Endothelial cell (in vitro differentiated cells): ENCODE measurements around the gene LYST. TPM values are rescaled to one million over a fixed set of nuclear protein-coding genes. Genes with fewer than 3 reads are reported as not detected.

ENCODE experiments used
- DNase-seq: peaks from one replicate; pipeline ENCODE4 v3.0.0; 2021; ENCODE audit warnings: low spot score
- H3K27ac Mint-ChIP-seq: one replicate; pipeline ENCODE4 v1.8.0; 2021; ENCODE audit warnings: mixed read lengths, inconsistent platforms; ENCODE audit not compliant: unreplicated experiment
- H3K27me3 Mint-ChIP-seq: one replicate; pipeline ENCODE4 v1.8.0; 2021; ENCODE audit warnings: mild to moderate bottlenecking, moderate library complexity, mixed read lengths, inconsistent platforms; ENCODE audit not compliant: unreplicated experiment
- H3K36me3 Mint-ChIP-seq: one replicate; pipeline ENCODE4 v1.8.0; 2021; ENCODE audit warnings: mild to moderate bottlenecking, low read depth, mixed read lengths, inconsistent platforms; ENCODE audit not compliant: unreplicated experiment
- H3K4me1 Mint-ChIP-seq: one replicate; pipeline ENCODE4 v1.8.0; 2021; ENCODE audit warnings: mild to moderate bottlenecking, mixed read lengths, inconsistent platforms; ENCODE audit not compliant: unreplicated experiment
- H3K4me3 Mint-ChIP-seq: one replicate; pipeline ENCODE4 v1.8.0; 2021; ENCODE audit warnings: mild to moderate bottlenecking, mixed read lengths, inconsistent platforms; ENCODE audit not compliant: unreplicated experiment
- H3K9me3 Mint-ChIP-seq: one replicate; pipeline ENCODE4 v1.8.0; 2021; ENCODE audit warnings: mixed read lengths, inconsistent platforms; ENCODE audit not compliant: unreplicated experiment
- total RNA-seq: library from RNA; stranded (reverse); fragmentation: NEBNext Ultra II Directional; extraction: Animal tissue kit (Norgen Biotek cat#: 25700); gene quantifications from one replicate; pipeline ENCODE4 v1.2.1, GENCODE V29; 2021; ENCODE audit not compliant: unreplicated experiment
- TF ChIP-seq, protein P1 (sequence below): fragments of 200-600 bp; sonication (generic); IDR thresholded peaks from one replicate; pipeline ENCODE4 v1.5.0; 2021; ENCODE audit warnings: antibody characterized with exemption; ENCODE audit not compliant: unreplicated experiment

The LYST gene
- total RNA-seq, 1 donor from 2014 or later: 7.4 TPM

DNA sequence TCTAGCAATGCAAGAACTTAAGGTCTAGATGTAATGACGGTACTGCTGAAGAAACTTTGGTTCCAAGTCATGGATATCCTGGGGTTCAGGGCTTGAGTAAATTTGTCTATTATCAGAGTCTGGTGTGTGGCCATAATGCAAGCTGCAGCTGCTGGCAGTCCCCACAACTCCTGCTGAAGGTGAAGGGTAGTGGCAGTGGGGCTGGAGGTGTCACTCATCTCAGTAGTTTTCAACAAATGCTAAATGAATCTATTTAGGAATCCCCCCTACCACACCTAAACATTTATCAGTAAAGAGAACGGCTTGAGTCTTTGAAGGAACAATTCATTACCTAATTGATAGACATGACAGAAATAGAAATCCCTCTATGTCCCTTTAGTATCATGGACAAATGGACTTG is 118.0 kb downstream of the LYST start:
- Mint-ChIP-seq H3K36me3 (no peaks in the 10 kb centered on the region), H3K4me1 (peaks cover 11% of the 10 kb centered on the region), H3K9me3 (no peaks in the 10 kb centered on the region), H3K27me3 (no peaks in the 10 kb centered on the region), H3K4me3 (no peak overlapping the region), H3K27ac (no peak overlapping the region)
- DNase-seq: no peak
- TF ChIP-seq, protein P1, sequence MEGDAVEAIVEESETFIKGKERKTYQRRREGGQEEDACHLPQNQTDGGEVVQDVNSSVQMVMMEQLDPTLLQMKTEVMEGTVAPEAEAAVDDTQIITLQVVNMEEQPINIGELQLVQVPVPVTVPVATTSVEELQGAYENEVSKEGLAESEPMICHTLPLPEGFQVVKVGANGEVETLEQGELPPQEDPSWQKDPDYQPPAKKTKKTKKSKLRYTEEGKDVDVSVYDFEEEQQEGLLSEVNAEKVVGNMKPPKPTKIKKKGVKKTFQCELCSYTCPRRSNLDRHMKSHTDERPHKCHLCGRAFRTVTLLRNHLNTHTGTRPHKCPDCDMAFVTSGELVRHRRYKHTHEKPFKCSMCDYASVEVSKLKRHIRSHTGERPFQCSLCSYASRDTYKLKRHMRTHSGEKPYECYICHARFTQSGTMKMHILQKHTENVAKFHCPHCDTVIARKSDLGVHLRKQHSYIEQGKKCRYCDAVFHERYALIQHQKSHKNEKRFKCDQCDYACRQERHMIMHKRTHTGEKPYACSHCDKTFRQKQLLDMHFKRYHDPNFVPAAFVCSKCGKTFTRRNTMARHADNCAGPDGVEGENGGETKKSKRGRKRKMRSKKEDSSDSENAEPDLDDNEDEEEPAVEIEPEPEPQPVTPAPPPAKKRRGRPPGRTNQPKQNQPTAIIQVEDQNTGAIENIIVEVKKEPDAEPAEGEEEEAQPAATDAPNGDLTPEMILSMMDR: no peak

DNA sequence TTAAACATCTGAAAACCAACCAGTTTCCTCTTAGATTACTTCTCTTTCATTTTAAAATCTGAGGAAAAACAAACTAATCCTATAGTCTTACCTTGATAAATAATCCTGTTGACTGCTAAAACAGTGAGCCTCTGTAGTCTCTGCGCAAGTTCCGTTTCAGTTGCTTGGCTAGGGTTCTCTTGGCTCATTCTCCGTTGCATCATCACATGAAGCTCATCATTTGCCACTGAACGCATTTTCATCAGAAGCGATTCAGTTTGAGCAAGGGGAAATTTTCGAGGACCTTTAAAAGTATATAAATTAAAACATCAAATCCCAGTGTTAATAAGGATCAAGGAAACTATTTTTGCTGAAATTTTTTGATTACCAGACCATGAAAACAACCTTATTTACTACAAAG is 120.5 kb downstream of the LYST start:
- DNase-seq: no peak
- Mint-ChIP-seq H3K27ac (no peak overlapping the region), H3K4me3 (no peak overlapping the region), H3K36me3 (no peaks in the 10 kb centered on the region), H3K27me3 (no peaks in the 10 kb centered on the region), H3K4me1 (peaks cover 11% of the 10 kb centered on the region), H3K9me3 (no peaks in the 10 kb centered on the region)
- TF ChIP-seq, protein P1: no peak

DNA sequence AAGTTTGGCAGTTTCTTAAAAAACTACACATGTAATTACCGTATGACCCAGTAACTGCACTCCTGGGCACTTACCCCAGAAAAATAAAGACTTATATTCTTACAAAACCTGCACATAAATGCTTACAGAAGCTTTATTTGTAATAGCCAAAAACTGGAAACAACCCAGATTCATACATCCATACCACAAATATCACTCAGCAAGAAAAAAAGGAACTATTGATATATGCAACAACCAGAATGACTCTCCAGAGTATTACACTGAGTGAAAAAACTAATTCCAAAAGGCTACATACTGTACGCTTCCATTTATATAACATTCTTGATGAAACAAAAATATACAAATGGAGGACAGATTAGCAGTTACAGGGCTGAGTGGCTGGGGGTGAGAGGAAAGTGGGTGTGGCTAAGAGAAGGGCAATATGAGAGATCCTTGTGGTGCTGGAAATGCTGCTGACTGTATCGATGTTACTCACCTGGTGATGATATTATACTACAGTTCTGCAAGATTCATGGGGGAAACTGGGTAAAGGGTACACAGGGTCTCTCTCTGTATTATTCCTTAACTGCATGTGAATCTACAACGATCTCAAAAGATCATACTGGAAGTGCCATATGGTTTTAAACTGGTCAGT is 121.1 kb downstream of the LYST start:
- Mint-ChIP-seq H3K9me3 (no peaks in the 10 kb centered on the region), H3K4me1 (peaks cover 8% of the 10 kb centered on the region), H3K4me3 (no peak overlapping the region), H3K36me3 (no peaks in the 10 kb centered on the region), H3K27me3 (no peaks in the 10 kb centered on the region), H3K27ac (no peak overlapping the region)
- DNase-seq: no peak
- TF ChIP-seq, protein P1: no peak

DNA sequence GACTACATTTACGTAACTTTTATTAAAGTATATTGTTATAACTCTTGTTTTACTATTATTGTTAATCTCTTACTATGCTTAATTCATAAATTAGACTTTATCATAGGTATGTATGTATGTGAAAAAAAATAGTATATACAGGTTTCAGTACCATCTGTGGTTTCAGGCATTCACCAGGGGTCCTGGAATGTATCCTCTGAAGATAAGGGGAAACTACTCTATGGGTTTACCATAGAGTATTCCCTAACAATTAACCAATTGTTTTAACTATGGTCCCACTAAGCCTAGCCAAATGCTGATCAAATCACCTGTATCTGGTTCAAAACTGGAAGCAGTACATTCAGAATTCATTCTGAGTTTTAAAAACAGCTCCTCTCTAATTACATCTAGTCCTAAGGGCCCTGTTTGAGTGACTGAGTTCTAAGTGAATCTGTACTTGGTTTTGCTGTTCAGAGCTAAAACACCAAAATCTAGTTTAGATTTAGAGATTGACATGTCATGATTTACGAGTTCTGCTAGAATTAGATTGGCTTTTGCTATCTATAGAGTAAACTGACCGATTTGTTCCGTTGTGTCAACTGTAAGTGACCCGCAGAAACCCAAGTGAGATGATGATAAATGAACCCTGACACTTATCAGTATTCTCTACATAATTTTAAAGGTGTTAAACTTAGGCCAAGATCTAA is 123.6 kb downstream of the LYST start:
- no peak overlapping the region for H3K27ac Mint-ChIP-seq
- TF ChIP-seq, protein P1: no peak

DNA sequence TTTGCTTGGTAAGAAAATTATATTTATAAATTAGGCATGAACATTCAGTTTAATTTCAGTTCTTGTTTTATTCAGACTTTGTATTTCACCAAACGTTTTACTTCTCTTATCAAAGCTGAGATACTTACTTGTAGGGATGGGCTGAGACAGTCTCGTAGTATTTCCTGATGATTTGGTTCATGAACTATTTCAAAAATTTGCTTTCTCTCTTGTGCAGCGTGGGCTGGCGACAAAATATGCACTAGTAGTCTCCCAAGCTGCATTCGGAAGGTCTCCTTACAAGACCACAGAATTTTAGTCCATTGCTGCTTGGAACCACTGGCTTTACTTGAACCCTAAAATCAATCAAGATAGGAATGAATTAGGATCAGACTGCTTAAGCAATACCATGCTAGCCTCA is 125.4 kb downstream of the LYST start:
- Mint-ChIP-seq H3K27ac (no peak overlapping the region), H3K36me3 (no peaks in the 10 kb centered on the region), H3K27me3 (no peaks in the 10 kb centered on the region), H3K4me1 (peaks cover 2% of the 10 kb centered on the region), H3K9me3 (no peaks in the 10 kb centered on the region), H3K4me3 (no peak overlapping the region)
- no peak for DNase-seq
- TF ChIP-seq, protein P1: no peak

More for the DNA sequence above, 123.6 kb downstream of the LYST start:
- H3K4me3 Mint-ChIP-seq: no peak overlapping the region
- H3K9me3 Mint-ChIP-seq: no peaks in the 10 kb centered on the region
- H3K36me3 Mint-ChIP-seq: no peaks in the 10 kb centered on the region
- DNase-seq: no peak
- no peaks in the 10 kb centered on the region for H3K27me3 Mint-ChIP-seq
- H3K4me1 Mint-ChIP-seq: no peaks in the 10 kb centered on the region
